ENCODE measurements around the gene MYOT. TPM values are rescaled to one million over a fixed set of nuclear protein-coding genes. Genes with fewer than 3 reads are reported as not detected.

The MYOT gene
- total RNA-seq, 1 experiment from 2014 or later = not detected

GRCh38 chr5:137888466-137888862, 20.8 kb downstream of the MYOT start:
- peak overlapping the region; percentile 54 for H3K4me2 ChIP-seq (ENCODE audit: insufficient read depth, insufficient read length, low read length)
- H3K23ac ChIP-seq (ENCODE audit: insufficient read length, low read depth, low read length) = no peak overlapping the region
- Mint-ChIP-seq H3K4me1 (peaks cover 5 to 16% of the 10 kb centered on the region in 2 experiments), H3K36me3 (ENCODE audit: insufficient read depth in 1 of 3, low read depth in 3 of 3) (no peaks in the 10 kb centered on the region), H3K4me3 (no peak overlapping the region), H3K9me3 (no peaks in the 10 kb centered on the region), H3K27ac (peak overlapping the region in 2 of 3 experiments; percentile 37 to 41; a peak in 2 of 7 replicates), H3K27me3 (ENCODE audit: low read depth) (no peaks in the 10 kb centered on the region)
- H2BK5ac ChIP-seq (ENCODE audit: insufficient read length, low read length) = no peak overlapping the region
- H4K8ac ChIP-seq (replicated peaks; ENCODE audit: insufficient read length, low read depth, low read length) = no peak overlapping the region
- no peaks in the 10 kb centered on the region for H3K4me1 ChIP-seq (ENCODE audit: insufficient read depth, low read length)
- no peaks in the 10 kb centered on the region for H3K9me3 ChIP-seq (ENCODE audit: control insufficient read depth, low read depth, low read length)
- no peak overlapping the region for H2AFZ ChIP-seq (ENCODE audit: low read length)
- H2AK5ac ChIP-seq (ENCODE audit: insufficient read length, low read length) = no peak overlapping the region
- H3K79me1 ChIP-seq (ENCODE audit: insufficient read depth, low read depth, low read length, poor library complexity, severe bottlenecking) = no peaks in the 10 kb centered on the region
- H3K9ac ChIP-seq (ENCODE audit: extremely low read depth, insufficient read length, low read length) = no peak overlapping the region
- H3K14ac ChIP-seq (ENCODE audit: insufficient read depth, low read length) = no peak overlapping the region
- H3K27ac ChIP-seq (ENCODE audit: insufficient read length, low read depth, low read length) = no peak overlapping the region
- no peak overlapping the region for H2BK20ac ChIP-seq (ENCODE audit: low read depth, low read length, poor library complexity, severe bottlenecking)
- H3K79me2 ChIP-seq (ENCODE audit: insufficient read depth, low read length) = no peaks in the 10 kb centered on the region
- DNase-seq = no peak
- no peaks in the 10 kb centered on the region for H4K20me1 ChIP-seq (ENCODE audit: control insufficient read depth, insufficient read depth, insufficient read length)
- H3K18ac ChIP-seq (ENCODE audit: insufficient read length, low read depth, low read length) = no peak overlapping the region
- no peak for TF ChIP-seq CTCF (conservative IDR thresholded peaks at IDR 0.05)
- H3K56ac ChIP-seq (ENCODE audit: insufficient read length, low read depth, low read length) = no peak overlapping the region
- no CpG with 5 or more reads among the region's 7 CpGs for WGBS (ENCODE audit: extremely low coverage, insufficient read length, low lambda C conversion rate)
- no peak overlapping the region for H4K5ac ChIP-seq (ENCODE audit: insufficient read length, low read depth, low read length)
- no peak overlapping the region for H3T11ph ChIP-seq (ENCODE audit: low read length)
- no peak overlapping the region for H4K91ac ChIP-seq (ENCODE audit: insufficient read length, low read depth, low read length)
- H2BK120ac ChIP-seq (ENCODE audit: low read depth, low read length, poor library complexity, severe bottlenecking) = no peak overlapping the region
- no peak overlapping the region for H2BK12ac ChIP-seq (ENCODE audit: insufficient read length, low read depth, low read length)
- no peak overlapping the region for H2BK15ac ChIP-seq (ENCODE audit: low read depth, low read length)
- H3K23me2 ChIP-seq (ENCODE audit: insufficient read length, low read depth, low read length, poor library complexity, severe bottlenecking) = no peaks in the 10 kb centered on the region
- H3K27me3 ChIP-seq (ENCODE audit: insufficient read depth, low read length) = no peaks in the 10 kb centered on the region
- no peak overlapping the region for H3K4ac ChIP-seq (ENCODE audit: low read depth, low read length)

Measured in H9 (cell line).